GM12872 (cell line): ENCODE measurements around the gene CACNA1I.

Source experiments
- TF ChIP-seq, protein P1 (sequence below): IDR thresholded peaks from 3 replicates; pipeline ENCODE4 v1.5.1; 2011; ENCODE audit warnings: low read depth, mild to moderate bottlenecking, low read length, moderate library complexity; ENCODE audit not compliant: insufficient read depth

Gene CACNA1I

DNA sequence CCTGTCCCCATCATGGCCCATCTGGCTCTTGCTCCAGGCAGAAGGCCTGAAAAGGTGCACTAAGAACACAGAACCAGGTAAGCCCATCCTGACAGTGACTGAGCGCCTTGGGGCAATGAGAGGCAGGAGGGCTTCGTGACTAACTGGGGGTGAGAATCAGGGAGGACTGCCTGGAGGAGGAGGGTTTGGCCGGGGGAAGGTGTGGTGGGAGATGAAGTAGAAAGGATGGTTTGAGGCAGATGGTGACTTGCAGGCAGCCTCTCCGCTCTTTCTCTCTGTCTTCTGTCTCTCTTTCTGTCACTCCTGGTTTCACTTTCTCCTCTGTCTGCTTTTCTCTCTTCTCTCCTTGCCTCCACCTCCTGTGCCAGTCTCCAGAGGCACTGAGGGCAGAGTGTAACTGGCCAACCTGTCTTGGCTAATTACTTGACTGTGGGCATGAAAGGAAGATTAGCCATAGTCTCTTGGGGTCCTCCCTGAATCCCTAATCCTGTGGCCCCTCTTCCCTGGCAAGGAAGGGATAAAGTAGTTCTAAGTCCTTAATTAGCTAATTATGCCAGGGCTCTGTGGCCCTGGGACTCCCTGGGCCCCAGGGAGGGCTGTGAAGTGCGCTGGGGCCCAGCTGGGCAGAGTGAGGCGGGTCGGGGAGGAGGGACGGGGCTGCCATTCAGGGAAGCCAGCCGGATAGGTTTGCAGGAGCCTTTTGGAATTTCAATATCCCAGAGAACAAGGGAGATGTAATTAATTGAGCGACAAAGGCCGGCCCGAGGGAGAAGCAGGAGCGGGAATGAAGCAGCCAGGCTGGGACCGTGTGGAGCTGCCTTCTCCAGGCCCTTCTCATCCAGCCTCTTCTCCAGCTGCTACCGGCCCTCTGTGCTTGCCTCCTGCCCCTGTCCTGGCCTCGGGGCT is 61.1 kb downstream of the CACNA1I start:
- TF ChIP-seq, protein P1, sequence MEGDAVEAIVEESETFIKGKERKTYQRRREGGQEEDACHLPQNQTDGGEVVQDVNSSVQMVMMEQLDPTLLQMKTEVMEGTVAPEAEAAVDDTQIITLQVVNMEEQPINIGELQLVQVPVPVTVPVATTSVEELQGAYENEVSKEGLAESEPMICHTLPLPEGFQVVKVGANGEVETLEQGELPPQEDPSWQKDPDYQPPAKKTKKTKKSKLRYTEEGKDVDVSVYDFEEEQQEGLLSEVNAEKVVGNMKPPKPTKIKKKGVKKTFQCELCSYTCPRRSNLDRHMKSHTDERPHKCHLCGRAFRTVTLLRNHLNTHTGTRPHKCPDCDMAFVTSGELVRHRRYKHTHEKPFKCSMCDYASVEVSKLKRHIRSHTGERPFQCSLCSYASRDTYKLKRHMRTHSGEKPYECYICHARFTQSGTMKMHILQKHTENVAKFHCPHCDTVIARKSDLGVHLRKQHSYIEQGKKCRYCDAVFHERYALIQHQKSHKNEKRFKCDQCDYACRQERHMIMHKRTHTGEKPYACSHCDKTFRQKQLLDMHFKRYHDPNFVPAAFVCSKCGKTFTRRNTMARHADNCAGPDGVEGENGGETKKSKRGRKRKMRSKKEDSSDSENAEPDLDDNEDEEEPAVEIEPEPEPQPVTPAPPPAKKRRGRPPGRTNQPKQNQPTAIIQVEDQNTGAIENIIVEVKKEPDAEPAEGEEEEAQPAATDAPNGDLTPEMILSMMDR = no peak

DNA sequence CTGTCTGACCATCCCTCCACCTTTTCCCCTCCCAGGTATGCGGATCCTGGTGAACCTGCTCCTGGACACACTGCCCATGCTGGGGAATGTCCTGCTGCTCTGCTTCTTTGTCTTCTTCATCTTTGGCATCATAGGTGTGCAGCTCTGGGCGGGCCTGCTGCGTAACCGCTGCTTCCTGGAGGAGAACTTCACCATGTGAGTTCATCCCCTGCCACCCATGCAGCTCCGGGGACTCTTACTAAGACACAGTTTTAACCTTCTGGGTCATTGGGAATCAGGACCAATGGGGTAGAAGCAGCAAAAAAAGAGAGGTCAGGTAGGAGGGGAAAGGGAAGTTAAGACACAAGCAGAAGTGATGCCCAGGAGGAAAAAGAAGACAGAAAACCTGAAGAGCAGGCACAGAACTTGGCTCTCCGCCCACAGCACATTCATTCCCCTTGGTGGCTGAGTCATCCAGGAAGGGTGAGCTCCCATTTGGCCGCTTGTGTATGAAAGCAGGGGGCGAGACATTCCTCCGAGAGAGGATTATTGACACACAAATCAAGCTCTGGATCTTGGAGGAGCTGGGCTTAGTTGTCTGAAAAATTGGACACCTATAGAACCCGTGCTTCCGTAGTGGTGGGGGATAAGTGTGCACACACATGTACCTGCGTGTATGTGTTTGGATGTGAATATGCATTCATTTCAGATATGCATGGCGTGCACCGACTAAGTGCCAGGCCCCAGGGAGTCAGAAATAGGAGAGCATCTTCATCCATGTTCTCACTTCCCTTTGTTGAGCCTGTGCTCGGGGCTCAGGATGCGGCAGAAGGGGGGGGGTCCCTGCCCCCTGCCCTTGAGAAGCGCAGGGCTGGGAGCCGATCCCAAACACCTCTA is 64.2 kb downstream of the CACNA1I start:
- TF ChIP-seq, protein P1 = no peak

DNA sequence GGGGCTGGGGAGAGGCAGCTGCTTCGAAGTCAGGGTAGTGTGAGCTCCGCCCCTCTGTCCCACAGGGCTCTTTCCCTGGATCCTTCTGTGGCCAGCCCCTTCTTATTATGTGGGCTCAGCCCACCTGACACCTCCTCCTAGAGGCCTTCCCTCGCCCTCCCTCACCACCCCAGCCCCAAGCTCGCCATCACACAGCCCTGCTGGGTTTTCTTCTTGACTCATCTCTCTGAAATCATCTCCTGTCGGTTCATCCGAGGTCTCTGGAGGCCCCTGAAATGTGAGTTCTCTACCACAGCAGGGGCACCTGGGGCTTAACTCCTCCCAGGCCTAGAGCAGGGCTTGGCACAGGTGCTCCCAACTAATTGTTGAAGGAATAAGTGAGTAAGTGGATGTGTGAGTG is 65.2 kb downstream of the CACNA1I start:
- TF ChIP-seq, protein P1 = no peak

DNA sequence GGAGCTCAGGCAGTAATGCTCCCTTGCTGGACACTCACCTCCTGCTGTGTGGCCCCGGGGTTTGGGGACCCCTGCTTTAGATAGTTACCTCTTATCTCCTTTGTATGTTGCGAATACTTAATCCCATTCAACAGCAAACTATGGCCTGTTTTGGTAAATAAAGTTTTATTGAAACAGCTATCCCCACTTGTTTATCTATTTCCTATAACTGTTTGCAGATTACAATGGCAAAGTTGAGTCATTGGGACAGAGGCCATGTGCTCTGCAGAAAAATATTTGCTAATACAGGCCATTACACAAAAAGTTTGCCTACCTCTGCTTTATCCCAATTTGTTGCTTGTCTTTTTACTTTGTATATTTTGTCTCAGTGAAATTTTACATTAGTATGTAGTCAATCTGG is 68.4 kb downstream of the CACNA1I start:
- TF ChIP-seq, protein P1 = no peak

GRCh38 chr22:39641660-39642310 is 71.2 kb downstream of the CACNA1I start:
- TF ChIP-seq, protein P1 = no peak

GRCh38 chr22:39643311-39644083 is 72.9 kb downstream of the CACNA1I start:
- TF ChIP-seq, protein P1 = no peak
